HG03139 (cell line): Measurements from ENCODE around the gene HDAC9.

Experiments
- ATAC-seq: cut with Tn5 transposase; IDR thresholded peaks from one replicate; pipeline ENCODE4 v1.9.1; 2021; ENCODE audit not compliant: unreplicated experiment

HDAC9 gene

GRCh38 chr7:18552943-18553604 is 57.5 kb downstream of the HDAC9 start:
- ATAC-seq, result no peak

- ATAC-seq, result no peak
These were observed 58.1 kb downstream of the HDAC9 start for GRCh38 chr7:18553605-18554003.

- ATAC-seq, result no peak
These were observed 59.6 kb downstream of the HDAC9 start for GRCh38 chr7:18555120-18555519.

GRCh38 chr7:18555968-18556367 is 60.4 kb downstream of the HDAC9 start:
- ATAC-seq, result no peak

GRCh38 chr7:18558503-18558902 is 63.0 kb downstream of the HDAC9 start:
- ATAC-seq, result no peak

GRCh38 chr7:18558910-18559309 is 63.4 kb downstream of the HDAC9 start:
- no peak for ATAC-seq

GRCh38 chr7:18559756-18560155 is 64.2 kb downstream of the HDAC9 start:
- no peak for ATAC-seq

- no peak for ATAC-seq
These were observed 69.2 kb downstream of the HDAC9 start for GRCh38 chr7:18564779-18565178.

- no peak for ATAC-seq
These were observed 69.8 kb downstream of the HDAC9 start for GRCh38 chr7:18565337-18565736.

- no peak for ATAC-seq
These were observed 70.7 kb downstream of the HDAC9 start for GRCh38 chr7:18566205-18566604.

- ATAC-seq, result peak; percentile 98
These were observed 71.3 kb downstream of the HDAC9 start for GRCh38 chr7:18566829-18567228.

GRCh38 chr7:18570441-18570840 is 74.9 kb downstream of the HDAC9 start:
- no peak for ATAC-seq

- no peak for ATAC-seq
These were observed 75.4 kb downstream of the HDAC9 start for GRCh38 chr7:18570890-18571478.

- no peak for ATAC-seq
These were observed 76.6 kb downstream of the HDAC9 start for GRCh38 chr7:18572154-18572553.

GRCh38 chr7:18572885-18573284 is 77.3 kb downstream of the HDAC9 start:
- no peak for ATAC-seq

- ATAC-seq, result no peak
These were observed 78.1 kb downstream of the HDAC9 start for GRCh38 chr7:18573410-18574234.

- ATAC-seq, result no peak
These were observed 78.6 kb downstream of the HDAC9 start for GRCh38 chr7:18574235-18574540.

- ATAC-seq, result no peak
These were observed 79.1 kb downstream of the HDAC9 start for GRCh38 chr7:18574676-18575075.

GRCh38 chr7:18575622-18576572 is 80.3 kb downstream of the HDAC9 start:
- no peak for ATAC-seq

GRCh38 chr7:18577096-18577771 is 81.7 kb downstream of the HDAC9 start:
- no peak for ATAC-seq

- ATAC-seq, result no peak
These were observed 84.1 kb downstream of the HDAC9 start for GRCh38 chr7:18579698-18580097.
